ENCODE data around the gene SMIM36.
A peak's percentile ranks its signal among the peaks of the same experiment; 100 is the strongest.
"Not testable (repeated sequence)": the region's sequence is repeated elsewhere in the genome, so short reads cannot be mapped to it uniquely, and the experiment has no call there.

Gene SMIM36

GRCh38 chr17:55501626-55502025 is 9.6 kb downstream of the SMIM36 start:
- not testable (repeated sequence) for DNase-seq

DNA sequence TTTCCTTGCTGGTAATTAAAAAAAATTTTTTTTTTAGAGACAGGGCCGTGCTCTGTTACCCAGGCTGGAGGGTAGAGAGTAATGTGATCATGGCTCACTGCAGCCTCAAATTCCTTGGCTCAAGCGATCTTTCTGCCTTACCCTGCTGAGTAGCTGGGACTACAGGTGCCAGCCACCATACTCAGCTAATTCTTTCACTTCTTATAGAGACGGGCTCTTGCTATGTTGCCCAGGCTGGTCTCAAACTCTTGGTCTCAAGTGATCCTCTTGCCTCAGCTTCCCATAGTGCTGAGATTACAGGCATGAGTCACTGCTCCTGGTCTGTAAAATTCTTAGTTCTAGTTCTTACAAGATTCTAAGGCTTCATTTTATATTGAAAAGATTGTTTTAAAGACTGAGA is 11.1 kb downstream of the SMIM36 start:
- DNase-seq: peak; percentile 26

DNA sequence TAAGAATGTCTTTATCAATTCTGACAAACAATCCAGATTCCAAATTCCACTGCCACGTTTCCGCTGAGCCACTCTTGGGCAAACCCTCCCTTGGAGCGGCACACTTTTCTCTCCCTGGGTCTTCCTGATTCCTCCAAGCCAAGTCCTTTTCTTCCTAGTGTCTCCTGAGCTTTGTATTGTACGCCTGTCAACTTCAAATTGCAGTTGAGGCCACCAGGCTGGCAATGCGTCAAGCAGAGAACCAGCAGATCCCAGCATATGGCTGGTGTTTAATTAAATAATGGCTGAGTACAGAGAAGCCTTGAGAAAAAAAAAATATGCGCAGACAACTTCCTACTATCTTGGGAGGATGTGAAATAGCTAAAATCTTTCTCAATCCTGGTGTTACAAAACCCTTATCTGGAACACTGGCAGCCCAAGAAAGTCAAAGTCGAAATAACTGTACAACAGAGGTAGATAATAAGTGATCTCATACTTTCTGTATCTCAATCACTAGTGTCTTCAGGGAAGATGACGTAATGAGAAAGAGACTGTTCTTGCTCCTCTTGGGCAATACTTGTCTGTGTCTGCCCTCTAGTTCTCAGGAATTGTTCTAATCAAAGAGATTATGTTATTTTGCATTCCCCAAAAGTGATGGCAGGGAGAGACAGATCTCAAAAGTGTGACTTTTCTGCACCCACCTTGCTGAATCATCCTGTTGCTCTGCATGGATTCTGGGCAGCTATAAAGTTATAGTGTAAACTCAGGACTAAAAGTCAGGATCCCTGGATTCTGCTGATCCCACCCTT is 15.0 kb downstream of the SMIM36 start:
- peak; percentile 82 for DNase-seq

DNA sequence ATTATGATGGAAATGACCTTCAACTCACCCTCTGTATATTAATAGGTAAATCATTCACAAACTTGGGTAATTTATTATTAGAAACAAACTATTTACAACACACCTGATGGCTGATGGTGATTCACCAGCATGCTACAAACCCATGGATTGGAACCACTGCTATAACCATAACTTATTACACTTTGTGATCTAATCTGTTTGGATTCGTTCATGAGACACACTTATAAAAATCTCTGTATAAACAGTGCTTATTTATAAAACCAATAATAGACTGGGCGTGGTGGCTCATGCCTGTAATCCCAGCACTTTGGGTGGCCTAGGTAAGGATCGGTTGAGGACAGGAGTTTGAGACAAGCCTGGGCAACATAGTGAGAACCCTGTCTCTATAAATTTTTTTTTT is 16.0 kb downstream of the SMIM36 start:
- DNase-seq: no peak

DNA sequence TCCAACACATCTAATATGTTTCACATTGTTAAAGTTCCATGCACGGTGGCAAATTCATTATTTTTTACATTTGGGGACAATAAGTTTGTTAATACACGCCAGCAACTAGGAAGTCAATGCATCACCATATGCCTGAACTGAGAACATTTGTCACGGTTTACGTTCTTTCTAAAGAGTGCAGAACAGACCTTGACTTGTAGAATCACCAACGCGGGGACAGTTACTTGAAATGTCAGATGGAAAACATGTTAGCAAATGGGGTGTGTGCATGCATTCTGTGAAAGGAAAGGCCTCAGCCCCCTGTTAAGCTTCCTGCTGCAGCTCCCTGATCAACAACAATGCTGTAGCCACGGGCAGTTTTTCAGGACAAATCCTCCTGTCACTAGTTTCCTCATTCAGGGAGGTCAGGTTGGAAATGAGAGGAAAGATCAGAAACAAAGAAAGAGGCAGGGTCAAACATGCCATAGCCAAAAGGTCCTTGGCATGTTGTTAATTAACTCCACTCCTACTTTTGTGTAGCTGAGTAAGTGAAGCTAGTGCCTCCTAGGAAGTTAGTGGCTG is 18.4 kb downstream of the SMIM36 start:
- DNase-seq: no peak

DNA sequence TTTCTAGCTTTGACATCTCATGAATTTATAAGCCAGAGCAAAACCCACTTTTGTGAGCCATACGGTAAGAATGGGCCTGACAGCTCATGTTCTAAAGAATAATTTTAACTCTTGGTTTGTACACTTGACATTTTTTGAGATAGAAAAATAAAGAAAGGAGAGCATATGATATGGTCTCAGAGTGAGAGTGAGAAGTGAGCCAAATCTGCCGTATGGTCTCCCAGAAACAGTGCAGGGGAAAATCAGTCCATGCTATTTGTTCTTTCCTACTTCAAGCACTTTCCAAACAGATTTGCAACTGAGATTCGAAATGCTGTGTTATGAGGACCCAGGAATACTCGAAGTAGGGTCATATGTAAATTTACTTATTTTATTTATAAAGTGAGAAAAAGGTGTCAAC is 20.9 kb downstream of the SMIM36 start:
- no peak for DNase-seq

DNA sequence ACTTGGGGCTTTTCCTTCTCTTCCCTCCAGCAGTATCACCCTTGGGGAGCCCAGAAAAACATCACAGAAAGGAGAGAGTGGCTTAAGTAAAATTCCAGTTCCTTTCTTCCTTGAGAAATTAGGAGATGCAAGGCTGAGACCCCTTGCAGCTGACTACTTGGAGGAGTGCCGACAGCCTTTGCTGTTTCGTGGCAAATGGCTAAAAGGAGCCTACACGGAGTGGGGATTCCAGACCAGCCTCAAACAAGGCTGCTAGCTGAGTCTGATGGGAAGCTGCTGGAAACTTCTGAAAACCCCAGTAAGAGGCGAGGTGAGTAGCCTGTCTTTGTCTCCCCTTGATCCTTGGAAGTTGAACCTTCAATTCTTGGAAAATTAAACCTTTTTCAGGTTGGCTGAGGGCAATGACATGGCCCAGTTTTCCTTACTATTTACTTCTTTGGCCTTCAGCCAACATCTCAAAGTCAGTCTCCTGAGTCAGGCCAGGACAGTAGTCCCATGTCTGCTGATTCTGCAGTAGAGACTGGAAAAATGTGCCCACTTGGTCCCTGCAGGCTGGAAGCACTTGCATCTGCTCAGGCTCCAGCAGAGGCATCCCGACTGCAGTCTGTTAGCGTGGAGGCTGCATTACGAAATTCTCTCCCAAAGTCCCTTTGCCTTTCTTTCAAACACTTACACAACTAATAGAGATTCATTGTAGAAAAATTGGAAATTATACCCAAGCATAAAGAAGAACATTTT is 23.4 kb downstream of the SMIM36 start:
- peak; percentile 38 for DNase-seq

DNA sequence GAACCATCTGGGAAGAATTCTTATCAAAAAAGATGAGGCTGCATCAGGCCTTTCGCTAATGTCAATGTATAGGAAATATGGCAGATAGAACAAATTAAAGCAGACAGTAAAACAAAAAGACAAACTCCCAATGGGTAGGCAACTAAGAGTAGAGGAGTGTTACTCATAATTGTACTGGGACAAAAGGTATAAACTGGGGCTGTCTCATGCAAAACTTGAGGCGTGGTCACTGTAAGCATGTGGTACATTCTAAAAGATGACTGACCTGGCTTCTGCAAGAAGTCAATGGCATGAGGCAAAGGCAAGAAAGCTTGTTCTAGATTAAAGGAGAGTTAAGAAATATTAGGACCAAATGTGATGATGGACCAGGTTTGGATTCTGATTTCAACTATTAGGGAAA is 26.7 kb downstream of the SMIM36 start:
- no peak for DNase-seq

DNA sequence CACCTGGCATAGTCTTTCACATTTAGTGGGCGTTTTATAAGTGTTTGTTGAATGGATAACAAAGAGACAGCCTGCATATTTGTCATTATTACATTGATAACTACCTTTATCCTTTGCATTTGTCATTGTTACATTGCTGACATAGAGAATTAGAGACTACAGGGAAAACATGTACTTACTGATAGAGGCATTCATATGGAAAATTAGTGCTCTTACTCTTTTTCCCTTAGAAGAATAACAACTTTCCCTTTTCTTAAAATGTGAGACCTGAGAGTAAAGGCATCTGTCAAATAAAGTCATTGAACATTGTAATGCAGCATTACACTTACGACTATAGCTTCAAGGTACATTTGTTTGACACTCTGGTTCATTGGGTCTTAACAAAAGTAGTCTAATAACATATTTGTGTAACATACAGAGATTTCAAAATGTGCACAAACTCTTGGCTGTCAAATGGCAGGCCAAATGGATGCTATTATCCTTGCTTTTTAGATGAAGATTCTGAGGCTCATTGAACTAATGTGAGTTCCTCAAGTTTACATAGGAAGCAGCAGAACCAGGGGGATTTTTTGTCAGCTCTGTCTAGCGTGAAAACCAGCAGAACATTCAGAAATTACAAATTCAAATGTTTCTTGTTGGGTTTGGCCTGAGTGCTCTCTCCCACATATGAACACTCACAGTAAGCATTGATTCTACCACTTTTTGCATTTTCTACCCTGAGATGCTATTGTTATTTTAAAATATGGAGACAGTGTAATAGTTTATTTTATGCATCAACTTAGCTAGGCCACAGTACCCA is 28.5 kb downstream of the SMIM36 start:
- DNase-seq: no peak

DNA sequence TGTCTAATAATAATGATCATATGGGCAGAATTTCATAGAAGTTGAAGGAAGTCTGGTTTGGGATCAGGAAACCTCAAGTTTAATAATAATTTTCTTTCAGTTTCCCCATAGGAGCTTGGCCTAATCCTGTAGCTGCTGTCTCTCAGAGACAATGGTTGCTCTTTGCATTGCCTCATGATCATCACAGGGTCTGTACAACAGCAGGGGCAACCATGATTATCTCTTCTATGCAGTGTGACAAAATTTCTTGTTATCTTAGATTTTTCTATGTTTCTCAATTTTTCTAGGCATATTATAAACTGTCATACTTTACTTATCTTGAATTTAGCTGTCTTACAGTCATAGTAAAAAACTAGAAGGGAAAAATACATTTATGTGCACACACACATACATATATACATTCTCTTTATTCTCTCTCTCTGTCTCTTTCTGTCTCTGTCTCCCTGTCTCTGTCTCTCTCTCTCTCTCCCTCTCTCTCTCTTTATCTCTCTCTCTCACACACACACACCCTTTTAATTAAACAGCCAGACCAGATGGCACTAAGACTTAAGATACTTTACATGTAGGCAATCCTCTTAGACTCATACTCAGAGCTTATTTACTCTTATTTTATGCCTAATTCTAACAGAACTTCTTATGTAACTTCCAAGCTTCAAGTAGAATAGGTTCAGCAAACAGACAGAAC is 30.5 kb downstream of the SMIM36 start:
- DNase-seq: peak; percentile 97

- DNase-seq: no peak
These were observed 31.3 kb downstream of the SMIM36 start for GRCh38 chr17:55479903-55480302.

DNA sequence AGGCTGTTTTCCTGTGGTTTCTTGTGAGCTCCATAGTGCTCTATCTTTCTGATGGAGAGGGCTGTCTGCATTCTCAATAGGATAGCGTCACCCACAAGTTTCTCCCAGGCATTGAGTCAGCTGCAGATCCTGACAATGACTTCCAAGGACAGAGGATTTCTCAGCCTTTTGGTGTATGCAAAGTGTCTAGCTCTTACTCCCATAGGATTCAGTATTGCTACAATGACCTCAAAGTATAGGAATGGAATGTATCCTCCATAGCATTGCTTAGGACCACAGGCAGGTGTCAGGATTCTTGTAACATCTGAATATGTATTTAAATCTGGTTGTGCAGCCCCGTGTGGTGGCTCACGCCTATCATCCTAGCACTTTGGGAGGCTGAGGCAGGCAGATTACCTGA is 32.3 kb downstream of the SMIM36 start:
- DNase-seq: no peak

GRCh38 chr17:55466671-55467070 is 44.6 kb downstream of the SMIM36 start:
- DNase-seq: peak; percentile 79

DNA sequence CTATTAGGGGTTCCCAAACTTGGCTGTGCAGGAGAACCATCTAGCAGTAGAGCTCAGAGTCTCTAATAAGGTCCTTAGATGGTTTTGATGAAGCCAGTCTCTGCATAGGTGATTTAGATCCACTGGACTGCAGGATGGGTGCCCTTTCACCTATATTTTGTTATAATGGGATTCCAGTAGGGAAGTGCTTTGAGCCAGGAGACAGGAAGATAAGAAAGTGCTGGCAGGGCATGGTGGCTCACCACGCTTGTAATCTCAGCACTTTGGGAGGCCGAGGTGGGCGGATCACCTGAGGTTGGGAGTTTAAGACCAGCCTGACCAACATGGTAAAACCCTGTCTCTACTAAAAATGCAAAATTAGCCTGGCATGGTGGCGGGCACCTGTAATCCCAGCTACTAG is 45.5 kb downstream of the SMIM36 start:
- DNase-seq: not testable (repeated sequence)

- no peak for DNase-seq
These were observed 47.7 kb downstream of the SMIM36 start for GRCh38 chr17:55463600-55463999.

GRCh38 chr17:55462711-55463110 is 48.5 kb downstream of the SMIM36 start:
- no peak for DNase-seq

GRCh38 chr17:55462234-55462633 is 49.0 kb downstream of the SMIM36 start:
- DNase-seq: no peak

GRCh38 chr17:55458978-55459377 is 52.3 kb downstream of the SMIM36 start:
- no peak for DNase-seq

- DNase-seq: no peak
These were observed 52.9 kb downstream of the SMIM36 start for GRCh38 chr17:55458287-55458900.

DNA sequence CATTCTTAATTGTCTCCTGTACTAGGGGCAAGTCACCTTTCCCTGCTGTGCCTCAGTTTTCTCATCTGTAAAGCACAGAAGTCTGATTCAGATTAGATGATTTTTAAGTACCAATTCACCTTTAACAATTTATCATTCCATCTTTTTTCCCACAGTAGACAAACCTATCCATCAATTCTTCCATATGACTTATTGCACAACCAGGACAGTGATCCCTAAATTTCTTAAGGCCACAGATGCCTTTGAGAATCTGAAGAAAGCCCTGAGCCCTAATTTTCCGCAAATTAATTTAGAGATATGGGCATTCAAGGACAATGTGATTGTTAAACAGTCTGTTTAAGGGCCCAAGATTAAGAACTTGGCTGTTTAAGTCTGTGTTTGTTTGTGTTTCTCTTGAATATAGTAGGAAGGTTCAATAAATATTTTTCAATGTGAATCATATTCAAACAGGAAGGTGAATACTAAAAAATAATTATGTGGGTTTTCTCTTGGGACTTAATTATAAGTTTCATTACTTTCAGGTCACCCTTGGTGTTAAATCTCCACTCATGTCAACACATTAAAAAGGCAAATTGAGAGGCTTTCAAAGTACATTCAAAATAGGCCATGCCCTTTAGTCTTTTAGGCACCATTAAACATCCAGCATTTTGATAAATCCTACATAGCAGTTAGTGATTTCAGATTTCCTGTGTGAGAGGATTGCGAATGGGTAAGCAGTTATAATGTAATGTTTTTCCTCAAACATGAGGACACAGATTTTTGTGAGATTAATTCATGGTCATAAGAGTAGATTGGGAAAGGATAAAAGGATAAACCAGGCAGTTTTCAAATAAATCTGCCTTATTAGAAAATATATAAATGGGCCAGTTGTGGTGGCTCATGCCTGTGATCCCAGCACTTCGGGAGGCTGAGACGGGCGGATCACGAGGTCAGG is 54.7 kb downstream of the SMIM36 start:
- DNase-seq: no peak

DNA sequence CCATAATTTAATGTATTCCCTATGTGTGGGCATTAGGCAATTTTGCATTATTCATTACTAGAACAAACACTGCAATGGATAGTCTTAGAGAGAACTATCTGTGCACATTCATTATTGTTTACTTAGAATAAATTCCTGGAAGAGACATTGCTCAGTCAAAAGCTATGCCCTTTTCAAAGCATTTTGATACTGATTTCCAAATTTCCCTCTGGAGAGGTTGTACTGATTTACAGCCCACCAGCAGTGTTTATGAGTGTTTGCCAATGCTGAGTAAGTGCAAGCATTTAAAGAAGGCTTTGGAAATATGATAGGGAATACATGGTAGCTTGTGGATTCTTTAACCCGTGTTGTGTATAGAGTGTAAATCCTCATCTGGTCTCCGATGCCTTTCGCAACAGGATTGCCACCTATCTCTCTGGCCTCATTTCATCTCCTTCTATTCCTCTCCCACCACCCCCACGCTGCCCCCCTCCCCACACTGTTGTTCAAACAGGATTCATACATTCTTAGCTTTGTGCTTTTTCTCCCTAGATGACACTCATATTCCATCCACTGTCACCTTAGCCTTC is 56.3 kb downstream of the SMIM36 start:
- peak; percentile 32 for DNase-seq

Measured in NCI-H82 (cell line).